Peyer's patch (tissue), 4 donors: ENCODE measurements around the gene PCDHA5. TPM values are rescaled to one million over a fixed set of nuclear protein-coding genes. Genes with fewer than 3 reads are reported as not detected.

Source experiments
- DNase-seq, 3 donors: peaks; one replicate each; pipeline ENCODE4 v3.0.0-alpha.2; 2017 to 2019
- H3K27ac ChIP-seq, 4 donors: fragments of 200-600 bp; sonication (generic); one replicate each; pipeline ENCODE4 v1.5.1; 2016 to 2019
- H3K27me3 ChIP-seq, 2 donors: fragments of 200-600 bp; sonication (generic); one replicate each; pipeline ENCODE4 v1.5.1; 2019
- H3K36me3 ChIP-seq, 3 donors: fragments of 200-600 bp; sonication (generic); one replicate each; pipeline ENCODE4 v1.5.1; 2016 to 2019
- H3K4me1 ChIP-seq, 4 donors: fragments of 200-600 bp; sonication (generic); one replicate each; pipeline ENCODE4 v1.5.1; 2016 to 2019
- H3K4me3 ChIP-seq, 4 donors: fragments of 200-600 bp; sonication (generic); 1 replicate in 3 of 4; 2 replicates in 1 of 4; pipeline ENCODE4 v1.5.1; 2016 to 2019; ENCODE audit warnings: mild to moderate bottlenecking in 1 of 4
- H3K9me3 ChIP-seq, 4 donors: fragments of 200-600 bp; sonication (generic); one replicate each; pipeline ENCODE4 v1.5.1; 2016 to 2019; ENCODE audit warnings: mild to moderate bottlenecking in 1 of 4
- CTCF ChIP-seq, 6 experiments: fragments of 450-650 bp in 4 of 6; fragments of 200-600 bp in 2 of 6; sonication (generic) in 1 of 6; IDR thresholded peaks; one replicate each; pipeline ENCODE4 v1.5.1; 2017 to 2019; ENCODE audit warnings: antibody characterized with exemption in 6 of 6, mild to moderate bottlenecking in 3 of 6, moderate library complexity in 1 of 6
- POLR2A ChIP-seq, 2 donors: fragments of 450-650 bp; IDR thresholded peaks; one replicate each; pipeline ENCODE4 v1.5.1; 2017; ENCODE audit warnings: antibody characterized with exemption in 2 of 2, mild to moderate bottlenecking in 2 of 2, moderate library complexity in 2 of 2
- total RNA-seq, 4 donors: library from RNA; depleted of rRNA; stranded (reverse); fragments of >200 nt; gene quantifications; one replicate each; pipeline ENCODE4 v1.1.0, GENCODE V29; 2016

The PCDHA5 gene
- total RNA-seq, 4 donors from 2014 or later = 0.27 to 0.88 (median 0.38) TPM; not detected in 1

GRCh38 chr5:140855772-140856674, 34.6 kb downstream of the PCDHA5 start, which contains the start of gene PCDHA10:
PCDHA10 (plus strand) TSS chr5:140855897; CDS start chr5:140856049, 152 bp downstream.
- TF ChIP-seq CTCF (IDR thresholded peaks at IDR 0.05) = peak in 1 of 6 experiments; percentile 14
- TF ChIP-seq POLR2A (IDR thresholded peaks at IDR 0.05) = no peak
- no peak for DNase-seq
- peaks cover 0 to 26% (median 3%) of the 10 kb centered on the region in 4 donors for H3K9me3 ChIP-seq
- H3K27ac ChIP-seq = peak within 1 kb of the TSS in 1 of 4 donors; percentile 8
- H3K36me3 ChIP-seq = no peaks in the 10 kb centered on the region
- no peaks in the 10 kb centered on the region for H3K4me1 ChIP-seq
- peak within 1 kb of the TSS in 2 of 4 donors; percentile 9 to 15 for H3K4me3 ChIP-seq
- no peaks in the 10 kb centered on the region for H3K27me3 ChIP-seq

GRCh38 chr5:140857177-140857986, 36.0 kb downstream of the PCDHA5 start:
- Histone ChIP-seq H3K9me3 (peaks cover 0 to 32% (median 3%) of the 10 kb centered on the region in 4 donors), H3K36me3 (no peaks in the 10 kb centered on the region), H3K27me3 (no peaks in the 10 kb centered on the region), H3K4me3 (no peak overlapping the region), H3K4me1 (no peaks in the 10 kb centered on the region), H3K27ac (no peak overlapping the region)
- no peak for TF ChIP-seq CTCF (IDR thresholded peaks at IDR 0.05)
- no peak for TF ChIP-seq POLR2A (IDR thresholded peaks at IDR 0.05)
- no peak for DNase-seq

- no peaks in the 10 kb centered on the region for H3K4me1 ChIP-seq
- H3K36me3 ChIP-seq = no peaks in the 10 kb centered on the region
- no peak for TF ChIP-seq POLR2A (IDR thresholded peaks at IDR 0.05)
- TF ChIP-seq CTCF (IDR thresholded peaks at IDR 0.05) = no peak
- H3K9me3 ChIP-seq = peaks cover 0 to 34% (median 3%) of the 10 kb centered on the region in 4 donors
- no peak overlapping the region for H3K27ac ChIP-seq
- H3K4me3 ChIP-seq = no peak overlapping the region
- DNase-seq = no peak
- H3K27me3 ChIP-seq = no peaks in the 10 kb centered on the region
These were observed 36.5 kb downstream of the PCDHA5 start for GRCh38 chr5:140857987-140858240.

- Histone ChIP-seq H3K9me3 (peaks cover 0 to 20% (median under 1%) of the 10 kb centered on the region in 4 donors), H3K36me3 (no peaks in the 10 kb centered on the region), H3K27ac (no peak overlapping the region), H3K27me3 (no peaks in the 10 kb centered on the region), H3K4me3 (no peak overlapping the region), H3K4me1 (no peaks in the 10 kb centered on the region)
- TF ChIP-seq CTCF (IDR thresholded peaks at IDR 0.05) (no peak), POLR2A (IDR thresholded peaks at IDR 0.05) (no peak)
- no peak for DNase-seq
These were observed 41.3 kb downstream of the PCDHA5 start for GRCh38 chr5:140862441-140863295.
